Sigmoid colon (tissue), 4 donors: ENCODE measurements around the gene VPS8.
A peak's percentile ranks its signal among the peaks of the same experiment; 100 is the strongest.

Source experiments
- EP300 ChIP-seq, 4 donors: sonication (generic); formaldehyde crosslinking; IDR thresholded peaks; one replicate each; pipeline ENCODE4 v1.6.1; 2017; ENCODE audit warnings: antibody characterized with exemption in 4 of 4
- POLR2AphosphoS5 ChIP-seq, 4 donors: sonication (generic); formaldehyde crosslinking; IDR thresholded peaks; one replicate each; pipeline ENCODE4 v1.6.1; 2017; ENCODE audit warnings: antibody characterized with exemption in 4 of 4
- TF ChIP-seq, protein P1 (sequence below), 4 experiments: fragments of 450-650 bp in 3 of 4; fragments of 200-600 bp in 1 of 4; IDR thresholded peaks; one replicate each; pipeline ENCODE4 v1.5.1; 2016 to 2019; ENCODE audit warnings: antibody characterized with exemption in 4 of 4, mild to moderate bottlenecking in 3 of 4, moderate library complexity in 2 of 4

DNA sequence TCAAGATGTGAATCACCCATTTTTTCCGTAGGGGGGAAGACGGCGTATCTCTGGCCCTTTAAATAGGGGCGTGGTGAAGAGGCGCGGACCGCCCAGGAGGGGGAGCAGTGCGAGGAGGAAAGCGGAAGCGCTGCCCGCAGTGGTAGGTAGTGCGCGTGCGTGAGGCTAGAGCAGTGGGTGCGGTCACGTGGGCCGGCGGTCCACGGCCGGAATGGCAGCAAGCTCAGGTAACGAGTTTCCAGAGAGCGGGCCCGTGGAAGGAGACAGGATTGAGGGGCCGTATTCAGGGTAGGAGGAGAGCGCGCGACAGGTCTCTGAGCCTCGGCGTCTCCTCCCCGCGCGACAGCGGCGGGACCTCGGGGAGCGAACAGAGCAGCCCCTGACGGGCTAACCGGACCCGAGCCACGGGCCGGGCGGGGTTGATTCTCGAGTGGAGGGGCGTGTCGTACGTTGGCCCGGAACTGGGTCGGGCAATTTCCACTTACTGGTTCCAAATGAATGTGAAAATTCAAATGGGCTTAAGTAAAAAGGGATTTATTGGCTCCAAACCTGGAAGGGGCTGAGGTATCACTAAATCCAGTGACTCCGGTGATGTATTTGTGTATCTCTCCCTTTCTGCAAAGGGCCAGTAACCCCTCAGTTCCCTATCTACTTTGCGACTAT lies at the start of gene VPS8:
- TF ChIP-seq EP300 (IDR thresholded peaks at IDR 0.05) (no peak), POLR2AphosphoS5 (IDR thresholded peaks at IDR 0.05) (peak; percentile 84 to 93 (median 91))
- TF ChIP-seq, protein P1, sequence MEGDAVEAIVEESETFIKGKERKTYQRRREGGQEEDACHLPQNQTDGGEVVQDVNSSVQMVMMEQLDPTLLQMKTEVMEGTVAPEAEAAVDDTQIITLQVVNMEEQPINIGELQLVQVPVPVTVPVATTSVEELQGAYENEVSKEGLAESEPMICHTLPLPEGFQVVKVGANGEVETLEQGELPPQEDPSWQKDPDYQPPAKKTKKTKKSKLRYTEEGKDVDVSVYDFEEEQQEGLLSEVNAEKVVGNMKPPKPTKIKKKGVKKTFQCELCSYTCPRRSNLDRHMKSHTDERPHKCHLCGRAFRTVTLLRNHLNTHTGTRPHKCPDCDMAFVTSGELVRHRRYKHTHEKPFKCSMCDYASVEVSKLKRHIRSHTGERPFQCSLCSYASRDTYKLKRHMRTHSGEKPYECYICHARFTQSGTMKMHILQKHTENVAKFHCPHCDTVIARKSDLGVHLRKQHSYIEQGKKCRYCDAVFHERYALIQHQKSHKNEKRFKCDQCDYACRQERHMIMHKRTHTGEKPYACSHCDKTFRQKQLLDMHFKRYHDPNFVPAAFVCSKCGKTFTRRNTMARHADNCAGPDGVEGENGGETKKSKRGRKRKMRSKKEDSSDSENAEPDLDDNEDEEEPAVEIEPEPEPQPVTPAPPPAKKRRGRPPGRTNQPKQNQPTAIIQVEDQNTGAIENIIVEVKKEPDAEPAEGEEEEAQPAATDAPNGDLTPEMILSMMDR (IDR thresholded peaks at IDR 0.05) = peak; percentile 25 to 64 (median 46)
